ENCODE results near the gene CXCL9. TPM values are rescaled to one million over a fixed set of nuclear protein-coding genes. Genes with fewer than 3 reads are reported as not detected.
"Not testable (repeated sequence)": the region's sequence is repeated elsewhere in the genome, so short reads cannot be mapped to it uniquely, and the experiment has no call there.

Gene CXCL9
- not detected in 2 replicates for polyA plus RNA-seq (2011; rRNA removed)
- polyA minus RNA-seq (2011; rRNA and poly(A)+ RNA removed): not detected in 2 replicates

GRCh38 chr4:76007089-76007862 is at the start of gene CXCL9:
Gene CXCL9 (minus strand): TSS chr4:76007509. CDS start chr4:76007449, 60 bp downstream.
- TF ChIP-seq, protein P1, sequence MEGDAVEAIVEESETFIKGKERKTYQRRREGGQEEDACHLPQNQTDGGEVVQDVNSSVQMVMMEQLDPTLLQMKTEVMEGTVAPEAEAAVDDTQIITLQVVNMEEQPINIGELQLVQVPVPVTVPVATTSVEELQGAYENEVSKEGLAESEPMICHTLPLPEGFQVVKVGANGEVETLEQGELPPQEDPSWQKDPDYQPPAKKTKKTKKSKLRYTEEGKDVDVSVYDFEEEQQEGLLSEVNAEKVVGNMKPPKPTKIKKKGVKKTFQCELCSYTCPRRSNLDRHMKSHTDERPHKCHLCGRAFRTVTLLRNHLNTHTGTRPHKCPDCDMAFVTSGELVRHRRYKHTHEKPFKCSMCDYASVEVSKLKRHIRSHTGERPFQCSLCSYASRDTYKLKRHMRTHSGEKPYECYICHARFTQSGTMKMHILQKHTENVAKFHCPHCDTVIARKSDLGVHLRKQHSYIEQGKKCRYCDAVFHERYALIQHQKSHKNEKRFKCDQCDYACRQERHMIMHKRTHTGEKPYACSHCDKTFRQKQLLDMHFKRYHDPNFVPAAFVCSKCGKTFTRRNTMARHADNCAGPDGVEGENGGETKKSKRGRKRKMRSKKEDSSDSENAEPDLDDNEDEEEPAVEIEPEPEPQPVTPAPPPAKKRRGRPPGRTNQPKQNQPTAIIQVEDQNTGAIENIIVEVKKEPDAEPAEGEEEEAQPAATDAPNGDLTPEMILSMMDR (IDR thresholded peaks at IDR 0.05; ENCODE audit: low read depth, low read length): no peak
- no peak for DNase-seq (ENCODE audit: low read depth, low spot score)
- CTCF ChIA-PET: interaction anchor here (0.6 to 2.8 kb wide), 2 partner anchors 11 to 113 kb away, joined by 8 to 16 read pairs; no protein-coding TSS in a partner anchor
- H3K9me3 ChIP-seq (ENCODE audit: control insufficient read depth, insufficient read depth, low read length): peaks cover 4% of the 10 kb centered on the region; the same call in 1 of the 2 replicates
- no peak within 1 kb of the TSS for H3K4me3 ChIP-seq (ENCODE audit: low read depth, low read length)
- POLR2A ChIA-PET: no interaction called here
- no peak within 1 kb of the TSS for H3K27ac ChIP-seq (ENCODE audit: low read depth, low read length)
- H3K27me3 ChIP-seq (ENCODE audit: control insufficient read depth, insufficient read depth, low read length): no peaks in the 10 kb centered on the region

GRCh38 chr4:76055421-76055820 is 48.1 kb upstream of the CXCL9 start:
- Histone ChIP-seq H3K9me3 (ENCODE audit: control insufficient read depth, insufficient read depth, low read length) (no peaks in the 10 kb centered on the region; the same call in 1 of the 2 replicates), H3K4me3 (ENCODE audit: low read depth, low read length) (no peak overlapping the region), H3K27me3 (ENCODE audit: control insufficient read depth, insufficient read depth, low read length) (peaks cover 8% of the 10 kb centered on the region), H3K27ac (ENCODE audit: low read depth, low read length) (no peak overlapping the region)
- ChIA-PET CTCF (interaction anchor here (4.8 kb wide), 1 partner anchor 60 kb away, joined by 36 read pairs; no protein-coding TSS in a partner anchor), POLR2A (no interaction called here)
- TF ChIP-seq, protein P1 (IDR thresholded peaks at IDR 0.05; ENCODE audit: low read depth, low read length): no peak
- no peak for DNase-seq (ENCODE audit: low read depth, low spot score)

GRCh38 chr4:76055016-76055415 is 47.7 kb upstream of the CXCL9 start:
- Histone ChIP-seq H3K9me3 (ENCODE audit: control insufficient read depth, insufficient read depth, low read length) (no peaks in the 10 kb centered on the region; the same call in 1 of the 2 replicates), H3K27ac (ENCODE audit: low read depth, low read length) (no peak overlapping the region), H3K27me3 (ENCODE audit: control insufficient read depth, insufficient read depth, low read length) (peaks cover 8% of the 10 kb centered on the region), H3K4me3 (ENCODE audit: low read depth, low read length) (no peak overlapping the region)
- TF ChIP-seq, protein P1 (IDR thresholded peaks at IDR 0.05; ENCODE audit: low read depth, low read length): no peak
- ChIA-PET POLR2A (no interaction called here), CTCF (interaction anchor here (1.3 to 4.8 kb wide), 2 partner anchors 32 to 60 kb away, joined by 4 to 36 read pairs; no protein-coding TSS in a partner anchor)
- no peak for DNase-seq (ENCODE audit: low read depth, low spot score)

DNA sequence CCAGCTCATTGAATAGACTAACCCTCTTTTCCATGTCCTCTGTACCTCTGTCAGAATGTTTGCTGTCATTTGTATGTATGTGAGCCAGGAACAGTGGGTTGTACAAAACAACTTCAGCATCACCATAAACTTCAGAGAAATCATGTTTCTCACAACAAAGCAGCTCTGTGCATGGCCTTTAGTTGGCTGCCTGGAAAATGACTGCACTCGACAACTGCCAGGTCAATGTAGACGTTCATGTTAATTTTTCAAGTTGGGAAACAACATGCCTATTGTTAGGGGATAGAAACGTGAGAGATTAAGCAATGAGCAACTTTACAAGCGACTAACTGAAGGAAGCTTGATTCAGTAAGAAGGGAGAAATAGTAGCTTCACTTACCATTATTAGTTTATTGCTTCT is 46.4 kb upstream of the CXCL9 start:
- ChIA-PET POLR2A (interaction anchor here (0.8 kb wide), 1 partner anchor 41 kb away, joined by 4 read pairs; no protein-coding TSS in a partner anchor), CTCF (interaction anchor here (0.6 to 4.8 kb wide), 7 partner anchors 10 to 422 kb away, joined by 3 to 36 read pairs (median 4); no protein-coding TSS in a partner anchor)
- no peak overlapping the region for H3K27ac ChIP-seq (ENCODE audit: low read depth, low read length)
- H3K27me3 ChIP-seq (ENCODE audit: control insufficient read depth, insufficient read depth, low read length): peaks cover 8% of the 10 kb centered on the region
- H3K4me3 ChIP-seq (ENCODE audit: low read depth, low read length): no peak overlapping the region
- DNase-seq (ENCODE audit: low read depth, low spot score): no peak
- TF ChIP-seq, protein P1 (IDR thresholded peaks at IDR 0.05; ENCODE audit: low read depth, low read length): no peak
- no peaks in the 10 kb centered on the region; the same call in 1 of the 2 replicates for H3K9me3 ChIP-seq (ENCODE audit: control insufficient read depth, insufficient read depth, low read length)

GRCh38 chr4:76050560-76051050 is 43.3 kb upstream of the CXCL9 start:
- POLR2A ChIA-PET; H3K9me3 ChIP-seq (ENCODE audit: control insufficient read depth, insufficient read depth, low read length); CTCF ChIA-PET; H3K27ac ChIP-seq (ENCODE audit: low read depth, low read length); H3K27me3 ChIP-seq (ENCODE audit: control insufficient read depth, insufficient read depth, low read length); DNase-seq (ENCODE audit: low read depth, low spot score); H3K4me3 ChIP-seq (ENCODE audit: low read depth, low read length): not testable (repeated sequence)

- CTCF ChIA-PET; POLR2A ChIA-PET; DNase-seq (ENCODE audit: low read depth, low spot score); H3K27me3 ChIP-seq (ENCODE audit: control insufficient read depth, insufficient read depth, low read length); H3K9me3 ChIP-seq (ENCODE audit: control insufficient read depth, insufficient read depth, low read length); H3K27ac ChIP-seq (ENCODE audit: low read depth, low read length); H3K4me3 ChIP-seq (ENCODE audit: low read depth, low read length): not testable (repeated sequence)
These were observed 42.6 kb upstream of the CXCL9 start for GRCh38 chr4:76049860-76050416.

DNA sequence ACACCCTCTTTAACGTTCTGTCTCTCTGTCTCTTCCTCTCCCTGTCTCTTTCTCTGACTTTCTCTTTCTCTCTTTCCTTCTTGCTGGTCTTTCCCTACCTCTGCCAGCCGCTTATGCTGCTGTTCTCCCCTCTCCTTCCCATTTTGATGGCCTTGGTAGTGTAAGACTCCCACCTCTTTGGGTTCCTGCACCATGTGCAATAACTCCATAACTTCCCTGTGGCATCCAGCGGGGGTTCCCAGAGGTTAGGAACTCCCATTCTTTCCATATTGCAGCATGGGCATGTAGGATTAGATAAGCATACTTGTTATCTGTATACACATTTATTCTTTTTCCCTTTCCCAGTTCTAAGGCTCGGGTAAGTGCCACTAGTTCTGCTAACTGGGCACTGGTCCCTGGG is 37.4 kb upstream of the CXCL9 start:
- H3K9me3 ChIP-seq (ENCODE audit: control insufficient read depth, insufficient read depth, low read length); DNase-seq (ENCODE audit: low read depth, low spot score); H3K4me3 ChIP-seq (ENCODE audit: low read depth, low read length); H3K27me3 ChIP-seq (ENCODE audit: control insufficient read depth, insufficient read depth, low read length); CTCF ChIA-PET; POLR2A ChIA-PET; H3K27ac ChIP-seq (ENCODE audit: low read depth, low read length): not testable (repeated sequence)

GRCh38 chr4:76043306-76043705 is 36.0 kb upstream of the CXCL9 start:
- CTCF ChIA-PET; H3K27ac ChIP-seq (ENCODE audit: low read depth, low read length); H3K4me3 ChIP-seq (ENCODE audit: low read depth, low read length); H3K27me3 ChIP-seq (ENCODE audit: control insufficient read depth, insufficient read depth, low read length); DNase-seq (ENCODE audit: low read depth, low spot score); POLR2A ChIA-PET; H3K9me3 ChIP-seq (ENCODE audit: control insufficient read depth, insufficient read depth, low read length): not testable (repeated sequence)
